22Rv1 (cell line): ENCODE results near the gene E2F6.
A peak's percentile ranks its signal among the peaks of the same experiment; 100 is the strongest.

Source experiments
- H3K27ac ChIP-seq: fragments of 450-650 bp; 2 replicates; pipeline ENCODE4 v1.5.1; 2017
- ZFX ChIP-seq: fragments of 450-650 bp; IDR thresholded peaks from 2 replicates; pipeline ENCODE4 v1.6.1; 2017; ENCODE audit warnings: antibody characterized with exemption, borderline replicate concordance
- TF ChIP-seq, protein P1 (sequence below): fragments of 450-650 bp; IDR thresholded peaks from 2 replicates; pipeline ENCODE4 v1.5.1; 2017; ENCODE audit warnings: mild to moderate bottlenecking

E2F6 gene

DNA sequence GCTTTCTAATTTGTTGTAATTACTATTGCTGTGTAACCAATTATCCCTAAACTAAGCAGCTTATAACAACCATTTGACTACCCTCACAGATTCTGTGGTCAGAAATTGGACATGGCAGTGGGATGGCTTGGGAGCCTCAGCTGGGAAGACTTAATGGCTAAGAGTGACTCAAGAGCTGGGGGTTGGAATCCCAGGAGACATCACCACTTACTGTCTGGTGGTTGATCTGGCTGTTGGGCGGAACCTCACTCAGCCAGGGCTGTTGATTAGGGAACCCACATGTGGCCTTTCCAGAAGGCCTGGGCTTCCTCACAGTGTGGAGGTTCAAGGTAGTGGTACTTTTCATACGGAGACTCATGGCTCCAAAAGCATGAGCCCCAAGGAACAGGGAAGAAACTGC is 49.8 kb downstream of the E2F6 start:
- no peak overlapping the region for H3K27ac ChIP-seq
- TF ChIP-seq, protein P1, sequence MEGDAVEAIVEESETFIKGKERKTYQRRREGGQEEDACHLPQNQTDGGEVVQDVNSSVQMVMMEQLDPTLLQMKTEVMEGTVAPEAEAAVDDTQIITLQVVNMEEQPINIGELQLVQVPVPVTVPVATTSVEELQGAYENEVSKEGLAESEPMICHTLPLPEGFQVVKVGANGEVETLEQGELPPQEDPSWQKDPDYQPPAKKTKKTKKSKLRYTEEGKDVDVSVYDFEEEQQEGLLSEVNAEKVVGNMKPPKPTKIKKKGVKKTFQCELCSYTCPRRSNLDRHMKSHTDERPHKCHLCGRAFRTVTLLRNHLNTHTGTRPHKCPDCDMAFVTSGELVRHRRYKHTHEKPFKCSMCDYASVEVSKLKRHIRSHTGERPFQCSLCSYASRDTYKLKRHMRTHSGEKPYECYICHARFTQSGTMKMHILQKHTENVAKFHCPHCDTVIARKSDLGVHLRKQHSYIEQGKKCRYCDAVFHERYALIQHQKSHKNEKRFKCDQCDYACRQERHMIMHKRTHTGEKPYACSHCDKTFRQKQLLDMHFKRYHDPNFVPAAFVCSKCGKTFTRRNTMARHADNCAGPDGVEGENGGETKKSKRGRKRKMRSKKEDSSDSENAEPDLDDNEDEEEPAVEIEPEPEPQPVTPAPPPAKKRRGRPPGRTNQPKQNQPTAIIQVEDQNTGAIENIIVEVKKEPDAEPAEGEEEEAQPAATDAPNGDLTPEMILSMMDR = no peak
- TF ChIP-seq ZFX = no peak

DNA sequence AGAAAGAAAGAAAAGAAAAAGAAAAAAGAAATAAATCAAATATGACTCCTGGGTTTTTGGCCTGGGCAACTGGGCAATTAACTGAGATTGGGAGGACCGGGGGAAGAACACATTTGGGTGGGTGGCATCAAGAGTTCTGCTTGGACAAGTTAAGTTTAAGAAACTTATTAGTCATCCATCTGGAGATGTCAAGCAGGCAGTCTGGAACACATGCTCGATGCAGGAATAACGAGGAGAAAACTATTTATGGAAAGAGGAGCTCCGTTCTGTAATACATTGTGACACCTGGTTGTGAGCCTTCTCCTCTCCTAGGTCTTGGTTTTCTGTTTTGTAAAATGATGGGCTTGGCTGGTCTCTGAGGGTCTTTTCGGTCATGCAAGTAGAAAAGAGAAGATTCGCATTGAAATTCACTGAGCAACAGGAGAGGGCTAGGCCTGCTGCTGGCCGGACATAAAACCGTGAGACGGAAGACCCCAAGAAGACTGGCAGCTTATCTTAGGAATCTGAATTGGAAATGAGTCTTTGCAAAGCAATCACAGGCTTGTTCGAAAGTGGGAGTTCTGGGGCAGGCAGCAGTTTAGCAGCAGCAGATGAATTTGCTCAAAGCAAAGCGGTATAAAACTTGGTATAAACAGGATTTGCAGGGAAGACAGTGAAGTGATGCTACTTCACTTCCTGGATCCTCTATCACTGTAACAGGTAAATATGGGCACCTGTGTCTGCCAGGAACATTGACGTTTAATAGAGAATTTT is 51.4 kb downstream of the E2F6 start:
- no peak overlapping the region for H3K27ac ChIP-seq
- TF ChIP-seq, protein P1 = no peak
- TF ChIP-seq ZFX = no peak

- no peak overlapping the region for H3K27ac ChIP-seq
- no peak for TF ChIP-seq ZFX
- TF ChIP-seq, protein P1 = no peak
Measured at GRCh38 chr2:11412449-11412810, 53.5 kb downstream of the E2F6 start.

- no peak for TF ChIP-seq ZFX
- TF ChIP-seq, protein P1 = peak; percentile 76
- no peak overlapping the region for H3K27ac ChIP-seq
Measured at GRCh38 chr2:11411768-11412448, 54.1 kb downstream of the E2F6 start.

- no peak overlapping the region for H3K27ac ChIP-seq
- TF ChIP-seq, protein P1 = no peak
- no peak for TF ChIP-seq ZFX
Measured at GRCh38 chr2:11411244-11411643, 54.7 kb downstream of the E2F6 start.

GRCh38 chr2:11410101-11410500 is 55.9 kb downstream of the E2F6 start:
- no peak overlapping the region for H3K27ac ChIP-seq

DNA sequence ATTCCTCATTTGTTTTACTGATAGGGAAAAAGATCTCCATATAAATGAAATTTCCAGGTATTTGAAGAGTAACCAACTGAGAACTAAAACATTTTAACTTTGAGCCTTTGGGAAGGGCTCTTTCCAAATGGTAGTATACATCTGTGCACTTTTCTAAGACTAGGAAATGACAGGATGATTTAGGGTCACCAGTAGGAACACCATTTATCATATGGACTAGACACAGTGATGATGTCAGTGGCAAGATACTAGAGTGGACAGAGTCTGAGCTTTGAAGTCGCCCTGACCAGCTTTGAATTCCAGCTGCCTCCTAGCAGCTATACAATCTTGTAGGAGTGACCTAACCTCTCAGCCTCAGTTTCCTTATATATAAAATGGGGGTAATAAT is 56.4 kb downstream of the E2F6 start:
- H3K27ac ChIP-seq = no peak overlapping the region
- TF ChIP-seq ZFX = no peak
- TF ChIP-seq, protein P1 = no peak

More at GRCh38 chr2:11410101-11410500, 55.9 kb downstream of the E2F6 start:
- TF ChIP-seq, protein P1 = no peak
- TF ChIP-seq ZFX = no peak
